COLO668 (cell line): ENCODE results near the gene RAB24.
"Not testable (repeated sequence)": the region's sequence is repeated elsewhere in the genome, so short reads cannot be mapped to it uniquely, and the experiment has no call there.

Experiments used
- DNase-seq: peaks from one replicate; lab custom pipeline; 2025; ENCODE audit not compliant: unreplicated experiment; lab: John Stamatoyannopoulos, UW

RAB24 gene

GRCh38 chr5:177303121-177303924 lies at the start of gene RAB24, which contains the start of gene PRELID1:
RAB24 (minus strand) TSS chr5:177303719; CDS start chr5:177303288, 431 bp downstream.
PRELID1 (plus strand) TSS chr5:177303799; CDS start chr5:177303986, 187 bp downstream.
- peak; percentile 87 for DNase-seq

DNA sequence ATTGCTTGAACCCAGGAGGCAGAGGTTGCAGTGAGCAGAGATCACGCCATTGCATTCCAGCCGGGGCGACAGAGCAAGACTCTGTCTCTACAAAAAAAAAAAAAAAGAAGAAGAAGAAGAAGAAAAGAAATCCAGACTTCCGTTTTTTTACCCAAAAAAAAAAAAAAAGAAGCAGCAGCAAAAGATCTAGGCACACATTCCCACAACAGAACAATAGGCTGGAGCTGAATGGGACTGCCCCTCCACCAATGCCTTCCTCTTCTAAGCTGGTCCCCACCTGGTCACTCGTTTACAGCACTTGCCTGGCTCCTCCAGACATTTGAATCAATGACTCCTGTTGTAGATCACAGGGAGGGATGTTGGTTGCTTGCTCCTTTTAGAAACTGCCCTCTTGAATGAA lies 49.6 kb upstream of the RAB24 start:
- DNase-seq, result no peak

DNA sequence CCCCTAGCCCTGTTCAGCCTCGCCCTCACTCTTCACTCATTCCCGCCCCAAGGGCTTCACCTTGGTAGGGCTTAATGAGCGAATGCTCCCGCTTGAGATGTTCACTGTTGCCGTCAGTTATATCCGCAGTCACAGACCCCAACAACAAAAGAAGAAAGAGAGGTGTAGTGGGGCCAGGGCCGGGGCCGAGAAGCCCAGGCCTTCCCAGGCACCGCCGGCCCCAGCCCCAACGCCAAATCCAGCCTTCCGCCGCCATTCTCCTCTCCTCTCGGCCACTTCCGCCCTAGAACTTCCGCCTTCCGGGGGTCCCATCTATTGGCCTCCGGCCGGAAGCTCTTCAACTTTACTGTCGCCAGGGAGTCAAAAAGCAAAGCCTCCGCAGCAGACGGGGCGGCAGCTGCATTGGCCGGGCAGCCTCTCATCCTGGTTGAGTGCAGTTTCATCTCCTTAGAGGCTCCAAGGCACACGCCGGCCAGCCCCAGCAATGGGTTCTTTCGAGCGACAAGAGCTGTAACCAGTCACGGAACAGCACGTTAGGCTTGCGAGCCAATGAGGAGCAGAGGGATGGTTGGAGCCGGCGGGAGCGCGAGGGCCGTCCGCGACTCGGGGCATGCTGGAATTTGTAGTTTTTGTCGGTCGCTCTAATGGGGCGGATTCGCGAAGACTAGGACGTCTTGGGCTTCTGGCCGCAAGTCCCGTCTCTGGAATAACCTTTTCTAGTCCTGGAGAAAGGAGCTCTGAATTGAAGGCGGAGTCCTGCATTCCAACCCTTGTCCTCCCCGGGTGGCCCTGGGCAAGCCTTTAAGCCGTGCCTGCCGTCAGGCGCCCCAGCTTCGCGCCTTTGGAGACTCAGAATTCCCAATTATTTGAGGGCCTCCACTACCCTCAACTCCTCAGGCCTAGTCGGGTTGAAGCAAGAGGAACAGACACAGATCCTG lies 48.1 kb upstream of the RAB24 start, which contains the start of gene LMAN2:
Gene LMAN2 (minus strand): TSS at position 277 of the 938 bp plus-strand sequence. CDS start 21 bp downstream, at position 256.
- peak; percentile 86 for DNase-seq

- DNase-seq, result no peak
Observed at GRCh38 chr5:177350776-177351391, 47.4 kb upstream of the RAB24 start.

DNA sequence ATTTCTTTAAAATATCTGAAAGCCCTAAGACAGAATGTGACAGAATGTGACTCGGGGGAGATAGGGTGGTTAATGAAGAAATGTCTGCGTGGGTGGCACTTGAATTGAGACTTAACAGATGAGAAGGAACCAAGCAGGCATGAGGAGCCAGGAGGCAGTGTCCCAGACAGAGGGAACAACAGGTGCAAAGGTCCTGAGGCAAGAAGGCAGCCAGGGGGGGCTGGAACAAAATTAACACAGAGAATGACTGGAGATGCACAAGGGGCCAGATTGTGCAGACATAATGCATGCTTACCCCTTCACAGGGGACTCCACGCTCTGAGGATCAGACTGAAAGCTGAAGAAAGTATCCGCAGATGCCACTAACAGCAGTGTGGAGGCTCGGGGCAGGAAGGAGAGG lies 46.2 kb upstream of the RAB24 start:
- no peak for DNase-seq

DNA sequence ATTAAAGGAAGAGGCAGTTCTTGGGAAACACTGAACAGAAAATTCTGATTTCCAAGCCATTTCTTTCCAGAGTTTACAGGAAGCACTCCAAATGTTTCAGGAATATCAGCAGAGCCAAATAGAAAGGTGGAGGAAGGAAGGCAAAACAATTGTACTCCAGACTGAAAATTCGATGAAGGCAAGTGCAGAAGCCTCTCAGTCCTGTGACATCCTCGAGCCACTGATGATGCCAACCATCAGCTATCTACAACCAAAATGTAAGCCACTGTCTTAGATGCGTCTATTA lies 45.8 kb upstream of the RAB24 start:
- DNase-seq, result no peak

GRCh38 chr5:177347699-177348098 lies 44.2 kb upstream of the RAB24 start:
- DNase-seq, result no peak

DNA sequence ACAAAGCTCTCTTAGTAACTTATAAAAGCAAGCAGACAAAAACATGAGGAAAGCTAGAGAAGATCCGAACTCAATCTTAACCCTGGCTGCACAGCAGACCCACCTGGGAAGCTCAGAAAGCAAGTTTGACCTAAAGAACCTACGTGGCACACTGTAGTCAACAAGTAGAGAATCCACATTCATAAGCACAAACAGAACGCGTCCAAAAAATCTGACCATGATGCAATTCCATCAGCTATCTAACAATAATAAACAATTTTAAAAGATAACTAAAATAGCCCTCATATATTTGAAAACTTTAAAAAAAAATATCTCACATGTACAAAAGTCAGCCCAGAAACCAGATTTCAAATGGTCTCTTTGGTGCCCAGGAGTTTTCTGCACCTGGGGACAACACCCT lies 43.3 kb upstream of the RAB24 start:
- no peak for DNase-seq

DNA sequence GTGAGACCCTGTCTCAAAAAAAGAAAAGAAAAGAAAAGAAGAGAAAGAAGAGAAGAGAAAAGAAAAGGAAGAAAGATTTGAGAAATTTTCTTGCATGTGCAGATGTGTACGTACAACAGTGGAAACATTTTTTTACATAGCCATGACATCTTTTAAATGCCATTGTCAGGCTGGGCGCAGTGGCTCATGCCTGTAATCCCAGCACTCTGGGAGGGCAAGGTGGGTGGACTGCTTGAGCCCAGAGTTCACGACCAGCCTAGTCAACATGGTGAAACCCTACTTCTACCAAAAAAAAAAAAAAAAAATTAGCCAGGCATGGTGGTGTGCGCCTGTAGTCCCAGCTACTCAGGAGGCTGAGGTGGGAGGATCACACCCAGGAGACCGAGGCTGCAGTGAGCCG lies 41.4 kb upstream of the RAB24 start:
- no peak for DNase-seq

DNA sequence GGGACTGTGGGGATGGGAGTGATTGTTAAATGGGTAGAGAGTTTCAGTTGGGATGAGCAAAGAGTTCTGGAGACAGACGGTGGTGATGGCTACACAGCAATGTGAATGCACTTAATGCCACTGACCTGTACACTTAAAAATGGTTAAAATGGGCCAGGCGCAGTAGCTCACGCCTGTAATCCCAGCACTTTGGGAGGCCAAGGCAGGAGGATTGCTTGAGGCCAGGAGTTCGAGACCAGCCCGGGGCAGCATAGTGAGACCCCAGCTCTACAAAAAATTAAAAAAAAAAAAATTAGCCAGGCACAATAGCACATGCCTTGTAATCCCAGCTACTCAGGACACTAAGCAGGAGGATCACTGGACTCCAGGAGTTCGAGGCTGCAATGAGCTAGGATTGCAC lies 40.3 kb upstream of the RAB24 start:
- DNase-seq, result no peak

DNA sequence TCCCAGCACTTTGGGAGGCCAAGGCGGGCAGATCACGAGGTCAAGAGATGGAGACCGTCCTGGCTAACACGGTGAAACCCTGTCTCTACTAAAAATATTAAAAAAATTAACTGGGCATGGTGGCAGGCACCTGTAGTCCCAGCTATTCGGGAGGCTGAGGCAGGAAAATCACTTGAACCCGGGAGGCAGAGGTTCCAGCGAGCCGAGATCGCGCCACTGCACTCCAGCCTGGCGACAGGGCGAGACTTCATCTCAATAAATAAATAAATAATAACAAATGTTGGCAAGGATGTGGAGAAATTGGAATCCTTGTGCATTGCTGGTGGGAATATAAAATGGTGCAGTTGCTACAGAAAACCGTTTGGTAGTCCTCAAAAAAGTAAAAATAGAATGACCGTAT lies 39.5 kb upstream of the RAB24 start:
- DNase-seq, result not testable (repeated sequence)

GRCh38 chr5:177339107-177339638 lies 35.7 kb upstream of the RAB24 start:
- DNase-seq, result peak; percentile 4

DNA sequence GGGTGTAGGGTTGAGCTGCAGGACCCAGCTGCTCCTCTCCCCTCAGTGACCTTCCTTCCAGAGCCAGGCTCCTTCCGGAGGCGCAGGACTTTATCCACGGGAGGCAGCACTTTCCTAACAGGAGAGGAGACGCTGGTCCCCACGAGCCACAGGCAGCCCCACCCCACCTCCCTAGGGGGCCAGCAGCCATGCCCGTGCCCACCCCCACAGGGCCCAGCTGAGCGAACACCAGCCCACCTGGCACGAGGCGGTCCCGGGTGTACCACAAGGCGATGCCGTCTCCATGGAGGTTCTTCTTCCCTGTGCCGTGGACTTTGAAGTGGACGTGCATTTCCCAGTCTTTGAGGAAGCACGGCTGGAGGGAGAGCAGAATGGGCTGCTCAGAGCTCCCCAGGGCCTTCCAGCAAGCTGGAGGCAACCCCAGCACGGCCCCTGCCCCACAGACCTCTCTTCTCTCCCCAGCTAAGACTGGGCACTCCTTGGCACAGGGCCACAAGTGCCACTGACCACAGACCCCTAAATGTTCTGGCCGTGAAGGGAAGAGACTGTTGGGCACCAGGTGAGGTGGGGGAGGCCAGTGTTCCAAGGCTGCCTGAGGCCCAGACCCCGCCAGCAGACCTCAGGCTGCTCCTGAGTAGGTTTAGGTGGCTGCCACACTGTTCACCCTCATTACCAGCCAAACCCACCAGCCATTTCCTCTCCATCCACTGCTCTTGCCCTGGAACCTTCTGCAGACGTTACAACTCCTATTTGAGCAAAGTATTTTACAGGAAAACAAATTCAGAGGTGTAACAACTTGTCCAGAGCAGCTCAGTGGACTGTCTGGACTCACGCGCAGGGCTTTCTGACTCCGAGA lies 35.0 kb upstream of the RAB24 start:
- no peak for DNase-seq

- no peak for DNase-seq
Observed at GRCh38 chr5:177336603-177337494, 33.3 kb upstream of the RAB24 start.

- DNase-seq, result peak; percentile 21
Observed at GRCh38 chr5:177336112-177336511, 32.6 kb upstream of the RAB24 start.

DNA sequence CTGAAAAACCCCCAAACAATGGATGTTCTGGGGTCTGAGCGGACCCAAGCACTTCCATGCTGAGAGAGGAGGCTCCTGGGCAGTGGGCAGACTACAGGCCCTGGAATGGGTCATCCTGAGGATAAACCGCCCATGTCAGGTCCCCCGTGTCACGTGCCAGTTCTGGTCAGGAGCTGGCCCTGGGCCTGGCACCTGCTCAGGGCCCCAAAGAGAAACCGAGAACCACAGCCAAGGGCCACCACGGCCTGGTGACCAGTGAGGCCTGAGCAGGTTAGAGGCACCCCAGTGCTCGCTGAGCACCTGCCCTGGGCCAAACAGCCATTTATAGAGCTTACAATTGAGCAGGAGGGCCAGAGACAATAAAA lies 32.2 kb upstream of the RAB24 start:
- no peak for DNase-seq

GRCh38 chr5:177334781-177335700 lies 31.5 kb upstream of the RAB24 start:
- no peak for DNase-seq

DNA sequence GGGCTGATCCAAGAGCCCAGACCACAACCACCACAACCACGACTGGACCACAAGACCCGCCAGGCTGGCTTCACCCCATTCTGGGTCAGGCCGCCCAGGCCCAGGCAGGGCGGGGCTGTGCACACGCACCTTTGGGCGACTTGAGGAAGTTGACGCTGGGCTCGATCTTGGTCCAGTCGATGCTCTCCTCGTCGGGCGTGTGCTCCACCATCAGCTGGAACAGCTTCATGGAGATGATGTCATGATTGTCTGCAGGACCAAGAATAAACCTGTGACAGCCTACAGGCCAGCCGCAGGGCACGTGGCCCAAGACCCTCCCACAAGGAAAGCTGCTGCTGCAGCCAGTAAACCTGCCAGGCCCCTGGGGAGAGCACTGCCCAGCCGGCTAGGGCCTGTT lies 30.6 kb upstream of the RAB24 start:
- no peak for DNase-seq
